ENCODE data around the gene TUBGCP5.

DNA sequence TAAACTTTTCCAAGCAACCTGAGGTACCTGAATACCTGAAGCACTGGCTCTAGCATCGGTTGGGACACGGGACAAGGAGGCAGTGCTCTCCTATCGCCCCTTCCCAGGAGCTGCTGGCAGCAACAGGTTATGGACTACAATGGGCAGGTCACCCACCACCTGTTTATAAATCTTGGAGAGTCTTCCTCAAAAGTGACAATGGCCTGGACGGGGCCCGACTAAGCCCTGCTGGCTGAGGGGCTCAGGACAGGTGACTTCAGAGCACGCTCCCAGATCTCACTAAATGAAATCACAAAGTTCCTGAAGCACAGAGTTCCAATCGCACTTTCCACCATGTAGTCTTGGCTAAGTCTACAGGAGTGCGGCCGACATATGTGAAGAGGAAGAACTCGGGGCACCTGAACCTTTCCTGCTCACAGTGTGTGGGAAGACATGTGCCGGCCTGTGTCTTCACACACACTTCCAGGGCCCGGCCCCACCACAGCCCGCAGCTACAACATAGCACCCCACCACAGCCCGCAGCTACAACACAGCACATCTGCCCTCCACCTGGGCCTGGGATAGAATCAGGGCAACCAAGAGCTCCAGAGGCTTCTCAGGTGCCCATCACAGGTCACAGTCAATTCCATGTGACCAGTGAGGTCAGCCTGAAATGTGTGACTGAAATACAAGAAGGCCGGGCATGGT lies 72.1 kb downstream of the TUBGCP5 start:
- TF ChIP-seq CEBPB (IDR thresholded peaks at IDR 0.05; ENCODE audit: low read depth, low read length) (no peak), MAFK (IDR thresholded peaks at IDR 0.05; ENCODE audit: low read depth, low read length) (no peak)
- TF ChIP-seq, protein P1, sequence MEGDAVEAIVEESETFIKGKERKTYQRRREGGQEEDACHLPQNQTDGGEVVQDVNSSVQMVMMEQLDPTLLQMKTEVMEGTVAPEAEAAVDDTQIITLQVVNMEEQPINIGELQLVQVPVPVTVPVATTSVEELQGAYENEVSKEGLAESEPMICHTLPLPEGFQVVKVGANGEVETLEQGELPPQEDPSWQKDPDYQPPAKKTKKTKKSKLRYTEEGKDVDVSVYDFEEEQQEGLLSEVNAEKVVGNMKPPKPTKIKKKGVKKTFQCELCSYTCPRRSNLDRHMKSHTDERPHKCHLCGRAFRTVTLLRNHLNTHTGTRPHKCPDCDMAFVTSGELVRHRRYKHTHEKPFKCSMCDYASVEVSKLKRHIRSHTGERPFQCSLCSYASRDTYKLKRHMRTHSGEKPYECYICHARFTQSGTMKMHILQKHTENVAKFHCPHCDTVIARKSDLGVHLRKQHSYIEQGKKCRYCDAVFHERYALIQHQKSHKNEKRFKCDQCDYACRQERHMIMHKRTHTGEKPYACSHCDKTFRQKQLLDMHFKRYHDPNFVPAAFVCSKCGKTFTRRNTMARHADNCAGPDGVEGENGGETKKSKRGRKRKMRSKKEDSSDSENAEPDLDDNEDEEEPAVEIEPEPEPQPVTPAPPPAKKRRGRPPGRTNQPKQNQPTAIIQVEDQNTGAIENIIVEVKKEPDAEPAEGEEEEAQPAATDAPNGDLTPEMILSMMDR (conservative IDR thresholded peaks at IDR 0.05; ENCODE audit: low read depth, low read length): no peak

All from IMR-90 (cell line).